Spleen (tissue), 7 donors: ENCODE data around the gene GALNTL6.

Experiments used
- POLR2AphosphoS5 ChIP-seq, 3 donors: sonication (generic); formaldehyde crosslinking; IDR thresholded peaks; one replicate each; pipeline ENCODE4 v1.5.1; 2017; ENCODE audit warnings: antibody characterized with exemption in 3 of 3
- TF ChIP-seq, protein P1 (sequence below), 11 experiments: fragments of 200-600 bp in 7 of 11; fragments of 450-650 bp in 4 of 11; sonication (generic) in 4 of 11; IDR thresholded peaks in 8 of 11; conservative IDR thresholded peaks in 3 of 11; 1 replicate in 7 of 11; 2 replicates in 4 of 11; pipeline versions ENCODE4 v1.4.0 to v1.8.0; 2016 to 2021; ENCODE audit warnings: antibody characterized with exemption in 11 of 11, inconsistent platforms in 4 of 11, mild to moderate bottlenecking in 1 of 11
- donor health status: DM: no; HTN: no; CAD: no; lungs with moderate emphysema.
- donor health status: DM: no; HTN: no; CAD: no.
- donor health status: DM: no; HTN: no; CAD: no.

DNA sequence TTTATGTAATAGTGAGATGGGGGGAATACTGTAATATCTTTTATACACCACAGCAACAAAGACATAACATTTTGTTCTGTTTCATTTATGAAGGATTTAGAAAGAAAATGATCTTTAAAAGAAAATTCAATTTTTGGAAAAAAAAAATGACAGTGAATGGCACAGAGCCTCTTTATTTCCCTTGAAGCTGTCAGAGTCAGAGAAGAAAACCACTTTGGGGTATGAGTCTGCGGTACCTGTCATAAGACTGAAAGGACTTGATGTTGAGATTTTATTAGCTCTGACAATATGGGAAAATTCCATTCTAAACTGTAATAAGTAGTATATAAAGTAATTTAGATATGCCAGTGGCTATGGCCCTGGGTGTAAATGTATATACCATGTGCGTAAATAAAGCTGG is 134.8 kb downstream of the GALNTL6 start:
- TF ChIP-seq POLR2AphosphoS5 (IDR thresholded peaks at IDR 0.05): no peak
- TF ChIP-seq, protein P1, sequence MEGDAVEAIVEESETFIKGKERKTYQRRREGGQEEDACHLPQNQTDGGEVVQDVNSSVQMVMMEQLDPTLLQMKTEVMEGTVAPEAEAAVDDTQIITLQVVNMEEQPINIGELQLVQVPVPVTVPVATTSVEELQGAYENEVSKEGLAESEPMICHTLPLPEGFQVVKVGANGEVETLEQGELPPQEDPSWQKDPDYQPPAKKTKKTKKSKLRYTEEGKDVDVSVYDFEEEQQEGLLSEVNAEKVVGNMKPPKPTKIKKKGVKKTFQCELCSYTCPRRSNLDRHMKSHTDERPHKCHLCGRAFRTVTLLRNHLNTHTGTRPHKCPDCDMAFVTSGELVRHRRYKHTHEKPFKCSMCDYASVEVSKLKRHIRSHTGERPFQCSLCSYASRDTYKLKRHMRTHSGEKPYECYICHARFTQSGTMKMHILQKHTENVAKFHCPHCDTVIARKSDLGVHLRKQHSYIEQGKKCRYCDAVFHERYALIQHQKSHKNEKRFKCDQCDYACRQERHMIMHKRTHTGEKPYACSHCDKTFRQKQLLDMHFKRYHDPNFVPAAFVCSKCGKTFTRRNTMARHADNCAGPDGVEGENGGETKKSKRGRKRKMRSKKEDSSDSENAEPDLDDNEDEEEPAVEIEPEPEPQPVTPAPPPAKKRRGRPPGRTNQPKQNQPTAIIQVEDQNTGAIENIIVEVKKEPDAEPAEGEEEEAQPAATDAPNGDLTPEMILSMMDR (IDR thresholded peaks at IDR 0.05 in 8 of 11, conservative IDR thresholded peaks at IDR 0.05 in 3 of 11): no peak
